ENCODE results near the gene UBD. TPM values are rescaled to one million over a fixed set of nuclear protein-coding genes. Genes with fewer than 3 reads are reported as not detected.

Gene UBD
- polyA plus RNA-seq, 1 donor (not counting 4 experiments of a cell fraction or from before 2014, with no cell fraction given): not detected

DNA sequence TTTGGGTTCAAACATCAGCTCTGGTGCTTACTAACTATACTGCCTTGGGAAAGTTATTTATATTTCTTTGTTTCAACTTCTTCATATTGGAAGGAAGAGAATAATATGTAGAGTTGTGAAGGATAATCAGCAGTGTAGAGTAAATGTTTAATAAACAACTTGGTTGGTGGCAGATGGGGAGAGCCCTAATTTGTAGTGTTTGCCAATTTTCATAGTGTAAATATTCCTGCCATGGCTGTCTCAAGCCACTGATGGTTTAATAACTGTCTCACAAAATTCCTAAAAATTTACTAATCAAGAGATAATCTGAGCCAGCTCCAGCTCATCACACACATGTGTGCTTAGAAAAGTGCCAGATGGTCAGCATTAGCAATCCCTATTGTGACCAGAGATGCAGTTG lies 25.3 kb upstream of the UBD start, which contains the start of gene OR2H2:
Gene OR2H2, plus strand, starts transcription at position 301 of the 400 bp plus-strand sequence. CDS start 2,824 bp downstream, outside the sequence.
- no peak within 1 kb of the TSS for H3K4me2 ChIP-seq (ENCODE audit: control insufficient read depth, extremely low read depth, insufficient read depth, low read depth, low read length)
- H3K4me1 ChIP-seq (ENCODE audit: control insufficient read depth, extremely low read depth, insufficient read depth, low read length): no peaks in the 10 kb centered on the region
- no peaks in the 10 kb centered on the region for H3K9me1 ChIP-seq (ENCODE audit: control insufficient read depth, extremely low read depth, insufficient read depth, low read length)
- no peaks in the 10 kb centered on the region for H3K27me3 ChIP-seq (ENCODE audit: control insufficient read depth, extremely low read depth, insufficient read depth, low read length)
- no peaks in the 10 kb centered on the region for H3K36me3 ChIP-seq (ENCODE audit: control insufficient read depth in 2 of 2, extremely low read depth in 1 of 2, insufficient read depth in 2 of 2, low read length in 2 of 2)
- DNase-seq (ENCODE audit: low read depth, low spot score): no peak
- H3K9ac ChIP-seq (ENCODE audit: control insufficient read depth, extremely low read depth, insufficient read depth, low read length): no peak within 1 kb of the TSS
- TF ChIP-seq CTCF (optimal IDR thresholded peaks at IDR 0.05 in 1 of 3, IDR thresholded peaks at IDR 0.05 in 1 of 3, conservative IDR thresholded peaks at IDR 0.05 in 1 of 3; ENCODE audit: extremely low read depth in 1 of 3, insufficient read depth in 2 of 3, low read length in 3 of 3): no peak
- H3K9me3 ChIP-seq (ENCODE audit: control insufficient read depth, low read depth, low read length): no peaks in the 10 kb centered on the region
- no peaks in the 10 kb centered on the region for H3K79me2 ChIP-seq (ENCODE audit: control insufficient read depth, insufficient read depth, low read length)
- FAIRE-seq: no peak
- dilution Hi-C loops (cut with MboI; ENCODE audit: extremely low pct_ligation_motif_present, low sequenced_read_pairs): no loop called here
- H4K20me1 ChIP-seq (ENCODE audit: control insufficient read depth, extremely low read depth, insufficient read depth, low read length): no peaks in the 10 kb centered on the region
- H3K27ac ChIP-seq (ENCODE audit: control insufficient read depth, insufficient read depth, low read length): no peak within 1 kb of the TSS
- H2AFZ ChIP-seq (ENCODE audit: control insufficient read depth, low read length): no peak within 1 kb of the TSS
- H3K4me3 ChIP-seq (ENCODE audit: control insufficient read depth in 2 of 3, extremely low read depth in 1 of 3, insufficient read depth in 2 of 3, low read depth in 1 of 3, low read length in 3 of 3): no peak within 1 kb of the TSS

- Histone ChIP-seq H3K4me2 (ENCODE audit: control insufficient read depth, extremely low read depth, insufficient read depth, low read depth, low read length) (no peak overlapping the region), H3K9ac (ENCODE audit: control insufficient read depth, extremely low read depth, insufficient read depth, low read length) (no peak overlapping the region), H3K9me1 (ENCODE audit: control insufficient read depth, extremely low read depth, insufficient read depth, low read length) (no peaks in the 10 kb centered on the region), H3K79me2 (ENCODE audit: control insufficient read depth, insufficient read depth, low read length) (no peaks in the 10 kb centered on the region), H3K9me3 (ENCODE audit: control insufficient read depth, low read depth, low read length) (no peaks in the 10 kb centered on the region), H3K27me3 (ENCODE audit: control insufficient read depth, extremely low read depth, insufficient read depth, low read length) (peaks cover 7% of the 10 kb centered on the region), H3K4me1 (ENCODE audit: control insufficient read depth, extremely low read depth, insufficient read depth, low read length) (no peaks in the 10 kb centered on the region), H3K4me3 (ENCODE audit: control insufficient read depth in 2 of 3, extremely low read depth in 1 of 3, insufficient read depth in 2 of 3, low read depth in 1 of 3, low read length in 3 of 3) (no peak overlapping the region), H4K20me1 (ENCODE audit: control insufficient read depth, extremely low read depth, insufficient read depth, low read length) (no peaks in the 10 kb centered on the region), H3K36me3 (ENCODE audit: control insufficient read depth in 2 of 2, extremely low read depth in 1 of 2, insufficient read depth in 2 of 2, low read length in 2 of 2) (no peaks in the 10 kb centered on the region), H3K27ac (ENCODE audit: control insufficient read depth, insufficient read depth, low read length) (no peak overlapping the region), H2AFZ (ENCODE audit: control insufficient read depth, low read length) (no peak overlapping the region)
- no peak for FAIRE-seq
- TF ChIP-seq CTCF (optimal IDR thresholded peaks at IDR 0.05 in 1 of 3, IDR thresholded peaks at IDR 0.05 in 1 of 3, conservative IDR thresholded peaks at IDR 0.05 in 1 of 3; ENCODE audit: extremely low read depth in 1 of 3, insufficient read depth in 2 of 3, low read length in 3 of 3): no peak
- dilution Hi-C loops (cut with MboI; ENCODE audit: extremely low pct_ligation_motif_present, low sequenced_read_pairs): no loop called here
- DNase-seq (ENCODE audit: low read depth, low spot score): no peak
Measured at GRCh38 chr6:29577544-29577943, 18.0 kb upstream of the UBD start.

All from keratinocyte (primary cell).